ENCODE data around the gene CENPP. TPM values are rescaled to one million over a fixed set of nuclear protein-coding genes. Genes with fewer than 3 reads are reported as not detected.

The CENPP gene
- polyA plus RNA-seq, 4 donors: 0.22 to 3.5 (median 2.0) TPM

GRCh38 chr9:92349771-92350739 lies 24.3 kb downstream of the CENPP start:
- H3K27ac ChIP-seq (ENCODE audit: low read depth in 1 of 3, low read length in 2 of 3): peak overlapping the region in 1 of 3 donors; percentile 75
- DNase-seq: peak; percentile 13 to 23
- FAIRE-seq: no peak
- peaks cover 0 to 16% of the 10 kb centered on the region in 2 donors for H3K9me3 ChIP-seq (ENCODE audit: control insufficient read depth in 2 of 2, insufficient read depth in 1 of 2, low read depth in 1 of 2, low read length in 1 of 2)
- H3K36me3 ChIP-seq (ENCODE audit: control insufficient read depth in 3 of 3, insufficient read depth in 2 of 3, low read depth in 1 of 3, low read length in 3 of 3): no peaks in the 10 kb centered on the region
- H3K27me3 ChIP-seq (ENCODE audit: control insufficient read depth in 3 of 3, insufficient read depth in 3 of 3, low read length in 3 of 3): no peaks in the 10 kb centered on the region
- 60 to 69% (median 66%) methylated on average over 7 of the region's 7 CpGs for WGBS, 3 donors
- no peak overlapping the region for H3K4me3 ChIP-seq (ENCODE audit: low read depth in 1 of 3, low read length in 3 of 3)
- H3K4me1 ChIP-seq (ENCODE audit: control insufficient read depth in 3 of 3, insufficient read depth in 2 of 3, low read depth in 1 of 3, low read length in 2 of 3): peaks cover 0 to 6% (median 0%) of the 10 kb centered on the region in 3 donors

- Histone ChIP-seq H3K27me3 (ENCODE audit: control insufficient read depth in 3 of 3, insufficient read depth in 3 of 3, low read length in 3 of 3) (no peaks in the 10 kb centered on the region), H3K4me1 (ENCODE audit: control insufficient read depth in 3 of 3, insufficient read depth in 2 of 3, low read depth in 1 of 3, low read length in 2 of 3) (peaks cover 0 to 6% (median 0%) of the 10 kb centered on the region in 3 donors), H3K4me3 (ENCODE audit: low read depth in 1 of 3, low read length in 3 of 3) (no peak overlapping the region), H3K36me3 (ENCODE audit: control insufficient read depth in 3 of 3, insufficient read depth in 2 of 3, low read depth in 1 of 3, low read length in 3 of 3) (no peaks in the 10 kb centered on the region), H3K9me3 (ENCODE audit: control insufficient read depth in 2 of 2, insufficient read depth in 1 of 2, low read depth in 1 of 2, low read length in 1 of 2) (peaks cover 0 to 20% of the 10 kb centered on the region in 2 donors), H3K27ac (ENCODE audit: low read depth in 1 of 3, low read length in 2 of 3) (peak overlapping the region in 1 of 3 donors; percentile 75)
- DNase-seq: no peak
- FAIRE-seq: no peak
Observed at GRCh38 chr9:92350740-92351133, 25.0 kb downstream of the CENPP start.

DNA sequence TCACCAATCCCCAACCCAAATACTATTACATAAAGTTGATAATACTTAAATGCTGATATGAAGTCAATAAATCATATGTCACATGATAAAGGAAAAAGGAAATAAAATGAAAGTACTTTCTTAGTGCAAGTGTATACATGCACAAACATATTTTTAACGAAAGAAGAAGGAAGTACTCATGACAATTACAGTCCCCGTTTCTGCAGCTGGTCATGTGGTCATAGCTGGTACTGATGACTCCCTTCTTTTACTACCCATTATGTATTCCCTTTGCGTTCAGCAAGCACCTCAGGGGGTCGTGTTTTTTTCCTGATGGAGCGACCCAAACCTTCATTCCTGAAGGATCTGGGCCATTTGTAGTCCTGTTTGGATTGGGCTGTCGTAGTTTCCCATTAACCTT lies 27.3 kb downstream of the CENPP start:
- FAIRE-seq (no peak), DNase-seq (peak in 1 of 2 donors; percentile 12)
- Histone ChIP-seq H3K27me3 (ENCODE audit: control insufficient read depth in 3 of 3, insufficient read depth in 3 of 3, low read length in 3 of 3) (no peaks in the 10 kb centered on the region), H3K4me3 (ENCODE audit: low read depth in 1 of 3, low read length in 3 of 3) (no peak overlapping the region), H3K9me3 (ENCODE audit: control insufficient read depth in 2 of 2, insufficient read depth in 1 of 2, low read depth in 1 of 2, low read length in 1 of 2) (peaks cover 0 to 24% of the 10 kb centered on the region in 2 donors), H3K27ac (ENCODE audit: low read depth in 1 of 3, low read length in 2 of 3) (no peak overlapping the region), H3K36me3 (ENCODE audit: control insufficient read depth in 3 of 3, insufficient read depth in 2 of 3, low read depth in 1 of 3, low read length in 3 of 3) (peaks cover 0 to 2% (median 0%) of the 10 kb centered on the region in 3 donors), H3K4me1 (ENCODE audit: control insufficient read depth in 3 of 3, insufficient read depth in 2 of 3, low read depth in 1 of 3, low read length in 2 of 3) (peaks cover 0 to 6% (median 0%) of the 10 kb centered on the region in 3 donors)
- whole genome bisulfite sequencing, 3 donors: 65 to 76% (median 73%) methylated on average over 6 of the region's 6 CpGs

DNA sequence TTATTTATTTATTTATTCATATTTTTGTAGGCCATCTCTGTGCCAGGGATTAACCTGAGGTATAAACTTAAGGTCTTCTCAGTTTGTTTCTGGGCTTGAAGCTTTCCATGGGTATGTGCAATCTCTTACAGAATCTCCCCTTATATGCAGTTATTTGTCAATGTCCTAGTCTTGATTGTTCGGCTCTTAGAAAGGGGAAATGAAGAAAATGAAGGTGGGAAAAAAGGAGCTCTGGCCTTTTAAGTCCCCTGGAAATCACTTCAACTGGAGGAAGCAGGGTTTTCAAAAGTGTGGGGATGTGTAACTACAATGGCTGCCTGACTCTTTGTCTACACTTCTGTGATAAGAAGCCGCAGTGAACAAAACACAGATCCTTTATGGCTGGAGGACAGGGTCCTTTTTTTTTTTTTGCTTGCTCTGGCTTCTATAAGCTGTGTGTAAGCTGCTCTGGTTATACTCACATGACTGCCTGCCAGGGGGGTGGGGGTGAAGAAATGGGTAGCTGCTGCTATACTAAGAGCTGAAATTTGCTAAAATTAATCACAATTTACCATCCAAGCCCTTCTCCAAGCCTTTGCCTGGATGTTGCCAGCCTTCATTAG lies 33.7 kb downstream of the CENPP start:
- no peak for FAIRE-seq
- H3K36me3 ChIP-seq (ENCODE audit: control insufficient read depth in 3 of 3, insufficient read depth in 2 of 3, low read depth in 1 of 3, low read length in 3 of 3): peaks cover 0 to 2% (median 0%) of the 10 kb centered on the region in 3 donors

GRCh38 chr9:92360083-92360482 lies 34.3 kb downstream of the CENPP start:
- WGBS, 3 donors: 79 to 94% (median 90%) methylated on average over 3 of the region's 3 CpGs
- no peak for FAIRE-seq
- no peak for DNase-seq
- Histone ChIP-seq H3K36me3 (ENCODE audit: control insufficient read depth in 3 of 3, insufficient read depth in 2 of 3, low read depth in 1 of 3, low read length in 3 of 3) (peaks cover 0 to 2% (median 0%) of the 10 kb centered on the region in 3 donors), H3K27me3 (ENCODE audit: control insufficient read depth in 3 of 3, insufficient read depth in 3 of 3, low read length in 3 of 3) (no peaks in the 10 kb centered on the region), H3K4me1 (ENCODE audit: control insufficient read depth in 3 of 3, insufficient read depth in 2 of 3, low read depth in 1 of 3, low read length in 2 of 3) (peaks cover 0 to 2% (median 0%) of the 10 kb centered on the region in 3 donors), H3K27ac (ENCODE audit: low read depth in 1 of 3, low read length in 2 of 3) (peak overlapping the region in 1 of 3 donors; percentile 15), H3K9me3 (ENCODE audit: control insufficient read depth in 2 of 2, insufficient read depth in 1 of 2, low read depth in 1 of 2, low read length in 1 of 2) (peaks cover 0 to 16% of the 10 kb centered on the region in 2 donors), H3K4me3 (ENCODE audit: low read depth in 1 of 3, low read length in 3 of 3) (no peak overlapping the region)

More for the DNA sequence above, 33.7 kb downstream of the CENPP start:
- H3K4me1 ChIP-seq (ENCODE audit: control insufficient read depth in 3 of 3, insufficient read depth in 2 of 3, low read depth in 1 of 3, low read length in 2 of 3): peaks cover 0 to 2% (median 0%) of the 10 kb centered on the region in 3 donors
- DNase-seq: peak in 1 of 2 donors; percentile 57
- peak overlapping the region in 1 of 3 donors; percentile 15 for H3K27ac ChIP-seq (ENCODE audit: low read depth in 1 of 3, low read length in 2 of 3)
- H3K27me3 ChIP-seq (ENCODE audit: control insufficient read depth in 3 of 3, insufficient read depth in 3 of 3, low read length in 3 of 3): no peaks in the 10 kb centered on the region
- 53 to 79% (median 73%) methylated on average over 2 of the region's 2 CpGs for WGBS, 3 donors
- peaks cover 0 to 19% of the 10 kb centered on the region in 2 donors for H3K9me3 ChIP-seq (ENCODE audit: control insufficient read depth in 2 of 2, insufficient read depth in 1 of 2, low read depth in 1 of 2, low read length in 1 of 2)
- no peak overlapping the region for H3K4me3 ChIP-seq (ENCODE audit: low read depth in 1 of 3, low read length in 3 of 3)

DNA sequence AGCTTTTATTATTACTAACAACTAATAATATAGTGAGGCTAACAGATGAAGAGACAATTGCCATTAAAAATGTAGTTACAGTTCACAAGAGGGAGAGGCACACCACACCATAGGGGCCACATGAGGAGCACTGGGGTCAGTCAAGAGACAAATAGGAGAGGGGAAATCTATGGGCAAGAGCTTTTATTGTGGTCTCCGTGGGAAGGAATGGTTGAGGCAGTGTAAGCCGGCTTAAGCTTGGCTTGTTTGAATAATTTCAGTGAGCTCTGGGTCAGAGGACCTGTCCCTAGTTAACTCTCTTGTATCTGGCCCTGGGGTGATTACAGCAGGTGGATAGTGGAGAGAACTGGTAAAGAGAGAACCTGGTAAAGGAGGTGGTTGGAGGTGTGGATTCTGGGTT lies 43.3 kb downstream of the CENPP start:
- Histone ChIP-seq H3K9me3 (ENCODE audit: control insufficient read depth in 2 of 2, insufficient read depth in 1 of 2, low read depth in 1 of 2, low read length in 1 of 2) (peaks cover 0 to 13% of the 10 kb centered on the region in 2 donors), H3K27ac (ENCODE audit: low read depth in 1 of 3, low read length in 2 of 3) (no peak overlapping the region), H3K4me3 (ENCODE audit: low read depth in 1 of 3, low read length in 3 of 3) (no peak overlapping the region), H3K36me3 (ENCODE audit: control insufficient read depth in 3 of 3, insufficient read depth in 2 of 3, low read depth in 1 of 3, low read length in 3 of 3) (no peaks in the 10 kb centered on the region), H3K27me3 (ENCODE audit: control insufficient read depth in 3 of 3, insufficient read depth in 3 of 3, low read length in 3 of 3) (no peaks in the 10 kb centered on the region), H3K4me1 (ENCODE audit: control insufficient read depth in 3 of 3, insufficient read depth in 2 of 3, low read depth in 1 of 3, low read length in 2 of 3) (no peaks in the 10 kb centered on the region)
- FAIRE-seq (no peak), DNase-seq (no peak)
- 50 to 66% (median 64%) methylated on average over 2 of the region's 2 CpGs for WGBS, 3 donors

GRCh38 chr9:92373167-92373566 lies 47.4 kb downstream of the CENPP start:
- Histone ChIP-seq H3K27ac (ENCODE audit: low read depth in 1 of 3, low read length in 2 of 3) (no peak overlapping the region), H3K9me3 (ENCODE audit: control insufficient read depth in 2 of 2, insufficient read depth in 1 of 2, low read depth in 1 of 2, low read length in 1 of 2) (peaks cover 0 to 23% of the 10 kb centered on the region in 2 donors), H3K4me1 (ENCODE audit: control insufficient read depth in 3 of 3, insufficient read depth in 2 of 3, low read depth in 1 of 3, low read length in 2 of 3) (peaks cover 0 to 3% (median 0%) of the 10 kb centered on the region in 3 donors), H3K4me3 (ENCODE audit: low read depth in 1 of 3, low read length in 3 of 3) (no peak overlapping the region), H3K27me3 (ENCODE audit: control insufficient read depth in 3 of 3, insufficient read depth in 3 of 3, low read length in 3 of 3) (no peaks in the 10 kb centered on the region), H3K36me3 (ENCODE audit: control insufficient read depth in 3 of 3, insufficient read depth in 2 of 3, low read depth in 1 of 3, low read length in 3 of 3) (no peaks in the 10 kb centered on the region)
- WGBS, 3 donors: 97 to 100% (median 99%) methylated on average over 2 of the region's 2 CpGs
- FAIRE-seq (no peak), DNase-seq (no peak)

DNA sequence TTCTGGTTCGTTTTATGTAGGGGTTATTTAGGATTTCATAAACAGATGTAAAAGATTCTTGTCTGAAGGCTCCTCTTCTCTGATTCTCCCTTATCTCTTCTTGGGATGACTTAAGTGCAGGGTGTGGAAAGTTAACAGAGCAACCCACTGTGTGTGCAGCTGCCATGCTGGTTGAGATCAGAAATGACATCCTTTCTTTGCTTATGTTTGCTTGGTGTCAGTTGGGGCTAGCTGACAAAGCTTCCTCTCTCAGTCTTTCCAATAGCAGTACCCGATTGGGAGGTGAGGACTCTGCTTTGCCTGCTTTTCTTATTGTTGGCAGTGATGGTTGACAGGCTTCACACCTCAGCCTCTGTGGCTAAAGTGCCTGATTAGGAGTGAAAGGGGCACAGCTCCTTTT lies 52.1 kb downstream of the CENPP start:
- H3K36me3 ChIP-seq (ENCODE audit: control insufficient read depth in 3 of 3, insufficient read depth in 2 of 3, low read depth in 1 of 3, low read length in 3 of 3): no peaks in the 10 kb centered on the region
- DNase-seq (peak in 1 of 2 donors; percentile 30), FAIRE-seq (no peak)
- H3K27ac ChIP-seq (ENCODE audit: low read depth in 1 of 3, low read length in 2 of 3): no peak overlapping the region
- peaks cover 0 to 23% of the 10 kb centered on the region in 2 donors for H3K9me3 ChIP-seq (ENCODE audit: control insufficient read depth in 2 of 2, insufficient read depth in 1 of 2, low read depth in 1 of 2, low read length in 1 of 2)
- H3K4me3 ChIP-seq (ENCODE audit: low read depth in 1 of 3, low read length in 3 of 3): no peak overlapping the region
- no peaks in the 10 kb centered on the region for H3K27me3 ChIP-seq (ENCODE audit: control insufficient read depth in 3 of 3, insufficient read depth in 3 of 3, low read length in 3 of 3)
- H3K4me1 ChIP-seq (ENCODE audit: control insufficient read depth in 3 of 3, insufficient read depth in 2 of 3, low read depth in 1 of 3, low read length in 2 of 3): peaks cover 0 to 16% (median 2%) of the 10 kb centered on the region in 3 donors
- WGBS, 3 donors: 41 to 62% (median 54%) methylated on average over 2 of the region's 2 CpGs

Measured in small intestine (tissue), 7 donors.